ENCODE results near the gene EGFR. TPM values are rescaled to one million over a fixed set of nuclear protein-coding genes. Genes with fewer than 3 reads are reported as not detected.

EGFR gene
- polyA plus RNA-seq, 2 of the 4 experiments (the other 2 are of a cell fraction): 59.5 to 63.8 TPM

GRCh38 chr7:55210716-55211115, 191.9 kb downstream of the EGFR start:
- ATAC-seq: no peak
- 84% methylated on average over 1 of the region's 1 CpG for WGBS (ENCODE audit: missing lambda C conversion rate)
- TF ChIP-seq ELK1 (IDR thresholded peaks at IDR 0.05; ENCODE audit: low read depth, low read length) (no peak), CBX8 (IDR thresholded peaks at IDR 0.05) (no peak), RARB (CRISPR knock-in tag; IDR thresholded peaks at IDR 0.05) (no peak), MAFK (IDR thresholded peaks at IDR 0.05; ENCODE audit: partially characterized antibody) (no peak), SMC3 (IDR thresholded peaks at IDR 0.05) (no peak), PHF8 (IDR thresholded peaks at IDR 0.05; ENCODE audit: borderline replicate concordance, low read depth) (no peak), GATA3 (IDR thresholded peaks at IDR 0.05; ENCODE audit: borderline replicate concordance) (no peak), KDM1A (IDR thresholded peaks at IDR 0.05; ENCODE audit: low read depth) (no peak), HOXB13 (CRISPR knock-in tag; IDR thresholded peaks at IDR 0.05; ENCODE audit: low read depth) (no peak), RCOR1 (IDR thresholded peaks at IDR 0.05; ENCODE audit: low read depth, low read length) (no peak), EHF (CRISPR knock-in tag; IDR thresholded peaks at IDR 0.05) (no peak), POLR2A (IDR thresholded peaks at IDR 0.05; ENCODE audit: low read length) (no peak), CHD4 (IDR thresholded peaks at IDR 0.05; ENCODE audit: borderline replicate concordance) (no peak), NPAS2 (CRISPR knock-in tag; IDR thresholded peaks at IDR 0.05; ENCODE audit: borderline replicate concordance) (no peak), JUNB (IDR thresholded peaks at IDR 0.05) (no peak), ZC3H11A (IDR thresholded peaks at IDR 0.05) (no peak)
- TF ChIP-seq, protein P1, sequence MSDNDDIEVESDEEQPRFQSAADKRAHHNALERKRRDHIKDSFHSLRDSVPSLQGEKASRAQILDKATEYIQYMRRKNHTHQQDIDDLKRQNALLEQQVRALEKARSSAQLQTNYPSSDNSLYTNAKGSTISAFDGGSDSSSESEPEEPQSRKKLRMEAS (IDR thresholded peaks at IDR 0.05): no peak

DNA sequence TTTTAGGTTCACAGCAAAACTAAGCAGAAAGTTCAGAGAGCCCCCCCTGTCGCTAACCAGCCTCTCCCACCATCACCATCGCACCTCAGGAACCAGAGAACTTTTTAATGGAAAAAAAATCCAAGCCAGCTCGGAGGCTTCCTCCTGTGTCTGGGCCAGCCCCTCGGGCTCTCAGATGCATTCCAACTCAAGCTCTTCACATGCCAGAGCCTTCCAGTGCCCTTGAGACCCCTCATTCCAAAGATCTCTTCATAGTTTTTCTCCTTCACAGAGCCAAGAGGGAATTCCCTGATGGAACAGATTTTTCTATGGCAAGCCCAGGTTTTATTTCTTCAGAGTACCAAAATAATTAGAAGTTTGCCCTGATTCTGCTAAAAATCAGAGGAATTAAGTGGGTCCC, 192.9 kb downstream of the EGFR start:
- Histone ChIP-seq H3K4me3 (no peak overlapping the region), H3K27ac (no peak overlapping the region), H3K4me1 (peaks cover 6% of the 10 kb centered on the region; the same call in 2 of the 3 replicates), H3K4me2 (no peak overlapping the region), H3K9me3 (no peaks in the 10 kb centered on the region)
- ChIA-PET CTCF (interaction anchor here (1.2 to 9.9 kb wide), 7 partner anchors 10 to 438 kb away, joined by 3 to 63 read pairs (median 5); no protein-coding TSS in a partner anchor), POLR2A (no interaction called here)
- TF ChIP-seq PHF8 (IDR thresholded peaks at IDR 0.05; ENCODE audit: borderline replicate concordance, low read depth) (no peak), MYC (IDR thresholded peaks at IDR 0.05; ENCODE audit: borderline replicate concordance, low read length) (no peak), RAD21 (conservative IDR thresholded peaks at IDR 0.05 in 1 of 2, IDR thresholded peaks at IDR 0.05 in 1 of 2) (no peak), CBX2 (IDR thresholded peaks at IDR 0.05; ENCODE audit: borderline replicate concordance, low read depth) (no peak), POLR2A (IDR thresholded peaks at IDR 0.05; ENCODE audit: low read length) (no peak)
- TF ChIP-seq, protein P2, sequence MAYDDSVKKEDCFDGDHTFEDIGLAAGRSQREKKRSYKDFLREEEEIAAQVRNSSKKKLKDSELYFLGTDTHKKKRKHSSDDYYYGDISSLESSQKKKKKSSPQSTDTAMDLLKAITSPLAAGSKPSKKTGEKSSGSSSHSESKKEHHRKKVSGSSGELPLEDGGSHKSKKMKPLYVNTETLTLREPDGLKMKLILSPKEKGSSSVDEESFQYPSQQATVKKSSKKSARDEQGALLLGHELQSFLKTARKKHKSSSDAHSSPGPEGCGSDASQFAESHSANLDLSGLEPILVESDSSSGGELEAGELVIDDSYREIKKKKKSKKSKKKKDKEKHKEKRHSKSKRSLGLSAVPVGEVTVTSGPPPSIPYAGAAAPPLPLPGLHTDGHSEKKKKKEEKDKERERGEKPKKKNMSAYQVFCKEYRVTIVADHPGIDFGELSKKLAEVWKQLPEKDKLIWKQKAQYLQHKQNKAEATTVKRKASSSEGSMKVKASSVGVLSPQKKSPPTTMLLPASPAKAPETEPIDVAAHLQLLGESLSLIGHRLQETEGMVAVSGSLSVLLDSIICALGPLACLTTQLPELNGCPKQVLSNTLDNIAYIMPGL (CRISPR knock-in tag; IDR thresholded peaks at IDR 0.05; ENCODE audit: borderline replicate concordance): no peak
- no peak for ATAC-seq
- no peak for DNase-seq (ENCODE audit: low read depth in 1 of 2, low spot score in 1 of 2)
- no peak for FAIRE-seq
- WGBS (ENCODE audit: missing lambda C conversion rate): 88% methylated on average over 4 of the region's 4 CpGs

More at GRCh38 chr7:55210716-55211115, 191.9 kb downstream of the EGFR start:
- ChIA-PET POLR2A (no interaction called here), CTCF (interaction anchor here (1.2 to 9.9 kb wide), 2 partner anchors 44 to 422 kb away, joined by 3 to 63 read pairs; no protein-coding TSS in a partner anchor)
- H3K9me3 ChIP-seq: no peaks in the 10 kb centered on the region
- FAIRE-seq (peak; percentile 23), DNase-seq (ENCODE audit: low read depth in 1 of 2, low spot score in 1 of 2) (no peak)
- no peak overlapping the region for H3K4me3 ChIP-seq
- H3K4me1 ChIP-seq: peaks cover 6% of the 10 kb centered on the region; the same call in 2 of the 3 replicates
- no peak overlapping the region for H3K4me2 ChIP-seq
- H3K27ac ChIP-seq: no peak overlapping the region

GRCh38 chr7:55212176-55212575, 193.4 kb downstream of the EGFR start:
- Histone ChIP-seq H3K4me3 (no peak overlapping the region), H3K9me3 (no peaks in the 10 kb centered on the region), H3K4me2 (no peak overlapping the region), H3K4me1 (peaks cover 6% of the 10 kb centered on the region; the same call in 2 of the 3 replicates), H3K27ac (no peak overlapping the region)
- no peak for DNase-seq (ENCODE audit: low read depth in 1 of 2, low spot score in 1 of 2)
- ATAC-seq: peak; percentile 12 to 19; a peak in 1 of 6 replicates
- no peak for FAIRE-seq
- 93% methylated on average over 8 of the region's 8 CpGs for whole genome bisulfite sequencing (ENCODE audit: missing lambda C conversion rate)
- POLR2A ChIA-PET: no interaction called here
- CTCF ChIA-PET: interaction anchor here (1.2 to 9.9 kb wide), 8 partner anchors 10 to 438 kb away, joined by 3 to 63 read pairs (median 5); no protein-coding TSS in a partner anchor
- TF ChIP-seq, protein P2 (CRISPR knock-in tag; IDR thresholded peaks at IDR 0.05; ENCODE audit: borderline replicate concordance): no peak
- TF ChIP-seq RNF2 (IDR thresholded peaks at IDR 0.05; ENCODE audit: borderline replicate concordance, low read depth) (no peak), RCOR1 (IDR thresholded peaks at IDR 0.05; ENCODE audit: low read depth, low read length) (no peak), REST (IDR thresholded peaks at IDR 0.05) (no peak)

Measured in A549 (cell line).